EL (cell line): Measurements from ENCODE around the gene EZH1.
"Not testable (repeated sequence)": the region's sequence is repeated elsewhere in the genome, so short reads cannot be mapped to it uniquely, and the experiment has no call there.

ENCODE experiments used
- DNase-seq: peaks from one replicate; pipeline ENCODE4 v3.0.0-alpha.2; 2016

The EZH1 gene

GRCh38 chr17:42769964-42770363 lies 25.1 kb upstream of the EZH1 start:
- not testable (repeated sequence) for DNase-seq

- DNase-seq: not testable (repeated sequence)
These were observed 23.2 kb upstream of the EZH1 start for GRCh38 chr17:42768006-42768405.

DNA sequence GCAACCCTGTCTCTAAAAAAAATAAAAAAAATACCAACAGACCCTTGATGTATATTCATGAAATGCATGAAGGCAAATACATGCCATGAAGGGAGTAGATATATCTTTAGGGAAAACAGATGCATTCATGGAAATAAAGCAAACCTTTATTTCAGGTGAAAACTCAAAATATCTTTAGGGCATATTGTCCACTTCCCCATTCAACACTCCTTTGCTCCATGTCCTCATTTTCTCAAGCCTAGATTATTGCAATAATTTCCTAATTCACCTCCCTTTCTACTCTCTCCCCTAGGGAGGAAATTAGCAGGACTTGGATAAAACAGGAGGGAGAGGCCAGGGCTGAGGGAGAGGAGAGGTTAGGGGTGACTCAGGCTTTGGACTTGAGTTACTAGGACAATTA lies 22.7 kb upstream of the EZH1 start:
- no peak for DNase-seq

- DNase-seq: no peak
These were observed 21.3 kb upstream of the EZH1 start for GRCh38 chr17:42766124-42766523.

DNA sequence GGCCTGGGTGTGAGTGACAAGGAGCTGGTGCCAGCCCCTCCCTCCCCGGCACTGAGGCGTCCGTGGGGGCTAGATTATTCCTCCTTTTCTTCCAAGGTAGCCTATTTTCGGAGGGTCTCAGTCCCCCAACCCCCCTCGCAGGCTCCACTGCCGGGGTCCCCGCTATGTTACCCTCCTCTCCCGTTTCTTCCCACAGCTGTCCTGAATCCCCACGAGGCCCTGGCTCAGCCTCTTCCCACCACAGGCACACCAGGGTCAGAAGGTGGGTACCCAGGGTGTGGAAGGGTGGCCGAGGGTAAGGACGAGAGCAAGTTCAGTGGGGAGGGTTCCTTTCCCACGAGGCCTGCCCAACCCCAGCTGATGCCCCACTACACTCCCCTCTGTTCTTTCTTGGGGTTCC lies 16.8 kb upstream of the EZH1 start:
- DNase-seq: no peak

- peak; percentile 36 for DNase-seq
These were observed 16.1 kb upstream of the EZH1 start, which contains the start of gene RAMP2 for GRCh38 chr17:42760652-42761581. RAMP2 (plus strand) TSS chr17:42761227; CDS start chr17:42761262, 35 bp downstream.

- DNase-seq: no peak
These were observed 15.3 kb upstream of the EZH1 start for GRCh38 chr17:42759982-42760651.

DNA sequence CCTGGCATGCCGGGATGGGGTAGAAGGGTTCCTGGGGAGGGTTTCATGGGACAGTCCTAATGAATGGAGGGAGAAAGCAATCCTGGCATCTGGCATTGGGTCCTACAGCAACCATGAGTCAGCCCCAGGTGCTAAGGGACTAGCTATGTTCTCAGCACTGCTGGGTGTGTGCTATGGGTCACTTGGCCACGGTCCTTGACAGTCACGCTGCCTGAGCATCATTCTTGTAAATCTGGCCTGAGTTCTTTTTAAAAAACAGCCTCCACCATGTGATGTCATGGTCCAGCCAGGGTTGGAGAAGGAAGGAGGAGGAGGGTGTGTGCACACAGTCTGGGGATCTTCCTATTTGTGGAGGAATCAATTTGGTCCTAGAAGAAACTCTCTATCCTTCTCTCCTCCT lies 9.9 kb upstream of the EZH1 start:
- no peak for DNase-seq

DNA sequence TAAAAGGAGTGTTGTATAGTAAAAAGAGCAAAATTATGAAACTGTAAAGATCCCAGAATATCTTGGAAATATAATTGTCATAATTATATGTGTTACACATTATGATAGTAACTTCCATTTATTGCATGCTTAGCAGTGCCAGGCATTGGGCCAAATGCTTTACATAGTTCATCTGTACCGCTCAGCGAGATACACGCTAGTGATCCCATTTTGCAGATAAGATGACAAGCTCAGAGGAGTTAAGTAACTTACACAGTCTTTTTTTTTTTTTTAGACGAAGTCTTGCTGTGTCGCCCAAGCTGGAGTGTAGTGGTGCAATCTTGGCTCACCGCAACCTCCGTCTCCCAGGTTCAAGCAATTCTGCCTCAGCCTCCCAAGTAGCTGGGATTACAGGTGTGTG lies 6.8 kb upstream of the EZH1 start:
- no peak for DNase-seq

DNA sequence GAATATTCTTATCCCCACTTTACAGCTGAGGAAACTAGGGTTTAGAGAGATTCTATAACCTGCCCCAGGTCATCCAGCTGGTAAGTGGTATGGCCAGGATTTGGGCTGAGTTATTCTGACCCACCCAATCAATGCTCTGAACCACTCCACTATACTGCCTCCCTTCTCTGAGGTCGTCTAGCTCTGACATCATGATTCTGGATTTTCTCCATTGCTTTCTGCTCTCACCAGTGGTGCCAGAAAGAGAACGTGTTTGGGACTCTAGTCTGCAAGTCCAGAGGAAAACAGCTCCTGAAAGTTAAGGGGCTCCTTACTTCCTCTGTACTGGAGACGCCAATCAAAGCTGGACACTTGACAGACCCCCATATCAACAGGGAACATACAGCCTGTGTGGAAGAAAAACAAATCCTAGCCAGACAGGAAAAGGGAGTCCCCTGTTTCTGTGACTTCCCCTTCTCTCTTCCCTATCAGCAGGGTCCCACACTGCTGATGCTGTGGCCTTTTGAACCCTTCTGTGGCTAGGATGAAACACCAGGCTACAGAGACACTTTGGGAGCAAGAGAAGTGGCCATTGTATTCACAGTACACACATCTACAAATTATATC lies 6.0 kb upstream of the EZH1 start:
- no peak for DNase-seq

DNA sequence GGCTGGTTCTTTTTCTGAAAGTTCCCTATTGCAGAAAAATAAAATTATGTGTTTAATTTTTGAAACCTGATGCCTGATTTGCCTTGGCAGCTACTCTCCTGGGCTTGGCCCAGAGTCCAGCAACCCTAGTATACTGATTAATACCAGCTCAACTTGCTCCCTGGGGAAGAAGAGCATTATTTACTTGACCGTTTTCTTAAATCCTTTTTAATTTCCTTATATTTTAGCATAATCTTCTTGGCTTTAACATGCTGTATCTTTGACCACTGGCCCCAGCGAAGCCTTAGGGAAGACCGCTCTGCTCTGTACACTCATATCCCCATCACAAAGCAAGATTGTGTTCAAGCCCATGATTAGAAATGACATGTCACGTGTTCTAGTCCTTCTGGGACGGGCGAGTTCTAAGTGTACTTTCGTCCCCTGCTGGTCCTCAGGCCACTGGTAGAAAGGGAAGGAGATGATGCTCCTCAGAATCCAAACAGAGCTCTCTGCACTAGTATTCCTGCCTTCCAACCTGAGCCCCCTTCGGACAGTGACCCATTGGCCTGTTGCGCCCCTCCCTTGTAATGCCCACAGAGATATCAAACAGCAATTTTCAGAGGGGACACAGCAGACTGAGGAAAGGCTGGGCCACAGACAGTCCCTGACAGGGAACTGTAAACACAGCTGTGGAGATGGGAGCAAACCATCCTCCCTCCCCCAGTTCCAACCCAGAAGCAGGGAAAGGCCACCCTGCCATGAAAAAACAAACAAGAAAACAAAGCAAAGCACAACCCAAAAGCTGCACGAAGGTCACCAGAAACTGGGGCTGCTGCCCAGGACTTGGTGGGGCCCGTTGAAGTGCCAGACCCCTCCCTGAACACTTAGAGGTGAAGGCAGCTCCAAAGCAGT lies 4.3 kb upstream of the EZH1 start:
- DNase-seq: no peak

- DNase-seq: no peak
These were observed 3.5 kb upstream of the EZH1 start for GRCh38 chr17:42748202-42748907.

GRCh38 chr17:42744283-42744805 lies 496 bp downstream of the EZH1 start:
- peak; percentile 70 for DNase-seq

DNA sequence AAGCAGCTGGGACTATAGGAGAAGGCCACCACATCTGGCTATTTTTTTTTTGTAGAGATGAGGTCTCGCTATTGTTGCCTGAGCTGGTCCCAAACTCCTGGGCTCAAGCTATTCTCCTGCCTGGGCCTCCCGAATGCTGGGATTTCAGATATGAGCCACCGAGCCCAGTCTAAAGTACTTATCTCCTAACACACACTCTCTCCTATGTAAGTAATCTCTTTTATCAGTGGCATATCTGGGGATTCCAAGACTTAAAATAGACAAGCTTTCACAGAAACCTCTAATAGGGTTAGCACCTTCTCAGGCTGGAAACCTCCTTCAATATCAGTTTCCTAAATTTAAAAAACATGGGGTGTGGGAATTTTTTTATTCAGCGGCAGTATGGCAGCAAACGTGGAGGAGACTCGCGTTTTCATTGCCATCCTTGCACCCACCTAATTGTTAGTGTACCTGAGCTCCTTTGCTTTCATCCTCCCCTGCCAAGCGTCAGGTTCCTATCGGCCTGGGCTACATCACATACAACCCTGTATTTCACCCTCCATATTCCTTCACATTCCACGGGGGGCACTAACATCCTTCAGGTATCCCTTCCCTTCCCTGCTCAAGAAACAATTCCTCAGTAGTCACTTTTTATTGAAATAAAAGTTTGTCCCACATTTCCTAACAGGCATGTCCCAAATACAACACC lies 1.1 kb downstream of the EZH1 start:
- no peak for DNase-seq

DNA sequence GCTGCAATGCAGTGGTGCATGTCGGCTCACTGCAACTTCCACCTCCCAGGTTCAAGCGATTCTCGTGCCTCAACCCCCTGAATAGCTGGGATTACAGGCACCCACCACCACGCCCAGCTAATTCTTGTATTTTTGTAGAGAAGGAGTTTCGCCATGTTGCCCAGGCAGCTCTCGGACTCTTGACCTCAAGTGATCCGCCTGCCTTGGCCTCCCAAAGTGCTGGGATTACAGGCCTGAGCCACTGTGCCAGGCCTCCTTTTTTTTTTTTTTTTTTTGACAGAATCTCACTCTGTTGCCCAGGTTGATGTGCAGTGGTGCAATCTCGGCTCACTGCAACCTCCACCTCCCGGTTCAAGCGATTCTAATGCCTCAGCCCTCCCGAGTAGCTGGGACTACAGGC lies 1.9 kb downstream of the EZH1 start:
- not testable (repeated sequence) for DNase-seq

DNA sequence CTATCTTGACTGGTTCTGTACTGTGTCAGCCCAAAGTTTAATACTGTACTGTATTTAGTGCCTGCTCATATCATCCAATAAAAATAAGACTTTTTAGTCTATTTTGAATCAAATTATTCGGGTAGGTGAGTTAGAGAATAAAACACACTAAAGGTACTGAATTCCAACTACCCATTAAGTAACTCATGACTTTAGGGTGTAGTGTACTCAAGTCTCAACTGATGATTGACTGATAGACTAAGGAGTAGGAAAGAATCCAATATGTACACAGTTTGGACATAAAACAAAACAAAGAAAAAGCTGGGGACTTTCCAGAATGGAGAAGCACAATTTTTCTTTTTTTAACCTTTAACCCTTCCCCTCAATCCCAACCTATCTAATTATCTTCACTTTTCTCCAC lies 4.1 kb downstream of the EZH1 start:
- no peak for DNase-seq

- DNase-seq: no peak
These were observed 19.7 kb downstream of the EZH1 start for GRCh38 chr17:42725143-42725542.

DNA sequence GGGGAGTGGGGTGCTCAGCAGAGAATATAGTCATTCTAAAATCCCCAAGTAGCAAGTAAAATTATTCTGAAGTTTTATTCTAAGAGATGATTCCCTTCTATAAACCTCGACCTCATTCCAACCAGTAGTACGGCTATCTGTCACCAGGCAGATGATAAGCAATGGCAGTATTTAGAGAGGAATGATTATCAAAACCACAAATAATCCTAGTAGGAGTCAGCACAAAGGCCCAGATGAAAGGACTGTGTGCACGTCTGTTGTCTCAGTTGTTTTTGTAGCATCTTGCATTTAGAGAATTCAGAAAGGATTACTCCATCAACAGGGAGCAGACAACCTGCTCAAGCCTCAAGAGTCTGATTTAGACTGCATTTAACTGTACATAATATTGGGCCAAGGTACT lies 21.2 kb downstream of the EZH1 start:
- DNase-seq: no peak

- peak; percentile 64 for DNase-seq
These were observed 23.8 kb downstream of the EZH1 start for GRCh38 chr17:42720996-42721583.

- no peak for DNase-seq
These were observed 35.3 kb downstream of the EZH1 start for GRCh38 chr17:42709561-42709960.

- no peak for DNase-seq
These were observed 36.3 kb downstream of the EZH1 start for GRCh38 chr17:42708588-42708987.
